HCT116 (cell line): Measurements from ENCODE around the gene GSTK1. TPM values are rescaled to one million over a fixed set of nuclear protein-coding genes. Genes with fewer than 3 reads are reported as not detected.

Experiments
- ATAC-seq: fragments of 200-7000 bp; cut with Tn5 transposase; 2 replicates; pipeline ENCODE4 v1.9.1; 2020; ENCODE audit warnings: mild to moderate bottlenecking, moderate library complexity
- BruUV-seq: library from RNA; stranded (reverse); fragments of 400-500 nt; replicated peaks from 2 replicates; lab custom pipeline; 2021; lab: Mats Ljungman, UMichigan
- CTCF ChIA-PET: fragments of 300-600 bp; sonication (Branson Sonifier 250); formaldehyde crosslinking; loops from one replicate; lab custom pipeline; 2021; ENCODE audit warnings: antibody characterized with exemption; lab: Charles Lee
- POLR2A ChIA-PET: fragments of 300-600, 350-600 bp; sonication (Branson Sonifier 250); formaldehyde crosslinking; loops from one replicate; lab custom pipeline; 2021; ENCODE audit warnings: antibody characterized with exemption; lab: Charles Lee
- RAD21 ChIA-PET, 2 experiments: fragments of 300-600 bp; sonication (Branson Sonifier 250); formaldehyde crosslinking; loops; one replicate each; lab custom pipeline; 2023; ENCODE audit warnings: low total read pairs in 2 of 2; ENCODE audit not compliant: uncharacterized antibody in 2 of 2, unreplicated experiment in 2 of 2, low non-redundant PET in 1 of 2; lab: Charles Lee
- DNase-seq: peaks from one replicate; pipeline ENCODE4 v3.0.0-alpha.2; 2010; ENCODE audit warnings: low read depth, low spot score
- H2AFZ ChIP-seq: fragments of 200-600 bp; shearing (Covaris generic), sonication (generic); 2 replicates; pipeline ENCODE4 v1.6.1; 2017; ENCODE audit warnings: low read depth, mixed run types, mixed read lengths, antibody characterized with exemption, low read length; ENCODE audit not compliant: poor library complexity, severe bottlenecking
- H3K27ac ChIP-seq: 2 replicates; pipeline ENCODE4 v1.5.1; 2012; ENCODE audit warnings: low read depth, low read length
- H3K27me3 ChIP-seq: fragments of 200-600 bp; sonication (generic); 2 replicates; pipeline ENCODE4 v1.6.1; 2016; ENCODE audit warnings: mixed run types, low read length, mixed read lengths; ENCODE audit not compliant: insufficient read depth
- H3K36me3 ChIP-seq, 2 experiments: fragments of 200-500 bp in 1 of 2; fragments of 200-600 bp in 1 of 2; sonication (Bioruptor generic) in 1 of 2; sonication (generic) in 1 of 2; 2 replicates each; pipeline versions ENCODE4 v1.5.1 to v1.6.1; 2014 to 2016; ENCODE audit warnings: low read length in 2 of 2, inconsistent platforms in 1 of 2, mixed read lengths in 1 of 2, mixed run types in 1 of 2; ENCODE audit not compliant: insufficient read depth in 2 of 2, control insufficient read depth in 1 of 2
- H3K4me1 ChIP-seq, 2 experiments: fragments of 200-600 bp in 1 of 2; sonication (generic) in 1 of 2; 2 replicates each; pipeline versions ENCODE4 v1.5.1 to v1.6.1; 2012 to 2017; ENCODE audit warnings: low read length in 2 of 2, inconsistent platforms in 1 of 2, mild to moderate bottlenecking in 1 of 2, mixed read lengths in 1 of 2, mixed run types in 1 of 2, moderate library complexity in 1 of 2; ENCODE audit not compliant: insufficient read depth in 2 of 2, control insufficient read depth in 1 of 2
- H3K4me2 ChIP-seq: fragments of 200-600 bp; sonication (generic); 2 replicates; pipeline ENCODE4 v1.6.1; 2017; ENCODE audit warnings: mixed run types, low read length, mixed read lengths
- H3K4me3 ChIP-seq, 2 experiments: fragments of 200-600 bp in 1 of 2; sonication (generic) in 1 of 2; replicated peaks in 1 of 2; 2 replicates each; pipeline ENCODE4 v1.5.1; 2011 to 2016; ENCODE audit warnings: low read length in 2 of 2, control low read depth in 1 of 2, low read depth in 1 of 2, mild to moderate bottlenecking in 1 of 2, mixed read lengths in 1 of 2, mixed run types in 1 of 2
- H3K79me2 ChIP-seq: fragments of 200-600 bp; sonication (generic); 2 replicates; pipeline ENCODE4 v1.6.1; 2017; ENCODE audit warnings: mild to moderate bottlenecking, mixed run types, low read length, moderate library complexity, mixed read lengths; ENCODE audit not compliant: insufficient read depth
- H3K9ac ChIP-seq: fragments of 200-600 bp; sonication (generic); 2 replicates; pipeline ENCODE4 v1.6.1; 2016; ENCODE audit warnings: low read length, mixed read lengths
- H3K9me2 ChIP-seq: fragments of 200-600 bp; sonication (generic), shearing (Covaris generic); 2 replicates; pipeline ENCODE4 v1.6.1; 2017; ENCODE audit warnings: mixed run types, mild to moderate bottlenecking, moderate library complexity; ENCODE audit not compliant: insufficient read depth
- H3K9me3 ChIP-seq, 2 experiments: fragments of 200-500 bp in 1 of 2; fragments of 200-600 bp in 1 of 2; sonication (Bioruptor generic) in 1 of 2; sonication (generic) in 1 of 2; 2 replicates each; pipeline ENCODE4 v1.6.1; 2014 to 2017; ENCODE audit warnings: low read length in 2 of 2, mixed read lengths in 2 of 2, inconsistent platforms in 1 of 2, low read depth in 1 of 2, mild to moderate bottlenecking in 1 of 2, mixed run types in 1 of 2, moderate library complexity in 1 of 2; ENCODE audit not compliant: control insufficient read depth in 1 of 2, insufficient read depth in 1 of 2
- H4K20me1 ChIP-seq: fragments of 200-600 bp; sonication (generic), shearing (Covaris generic); 2 replicates; pipeline ENCODE4 v1.6.1; 2017; ENCODE audit warnings: mixed run types, mild to moderate bottlenecking, moderate library complexity; ENCODE audit not compliant: insufficient read depth
- CBX3 ChIP-seq: IDR thresholded peaks from 2 replicates; pipeline ENCODE4 v1.6.1; 2012; ENCODE audit warnings: low read depth
- ELF1 ChIP-seq: IDR thresholded peaks from 2 replicates; pipeline ENCODE4 v1.6.1; 2012; ENCODE audit warnings: low read depth, borderline replicate concordance
- EZH2phosphoT487 ChIP-seq: fragments of 200-600 bp; IDR thresholded peaks from 2 replicates; pipeline ENCODE4 v1.6.1; 2018; ENCODE audit warnings: antibody characterized with exemption, borderline replicate concordance
- JUND ChIP-seq: IDR thresholded peaks from 2 replicates; pipeline ENCODE4 v1.6.1; 2012
- POLR2A ChIP-seq: IDR thresholded peaks from 2 replicates; pipeline ENCODE4 v1.7.0; 2011; ENCODE audit warnings: borderline replicate concordance; ENCODE audit not compliant: insufficient read depth, insufficient read length; ENCODE audit errors: extremely low read depth
- POLR2AphosphoS5 ChIP-seq: IDR thresholded peaks from 2 replicates; pipeline ENCODE4 v1.6.1; 2011; ENCODE audit warnings: mild to moderate bottlenecking, low read depth, low read length, moderate library complexity
- RAD21 ChIP-seq: IDR thresholded peaks from 2 replicates; pipeline ENCODE4 v1.6.1; 2012; ENCODE audit warnings: low read depth, mild to moderate bottlenecking
- SP1 ChIP-seq: IDR thresholded peaks from 2 replicates; pipeline ENCODE4 v1.6.1; 2012; ENCODE audit warnings: low read depth
- TCF7L2 ChIP-seq: IDR thresholded peaks from 2 replicates; pipeline ENCODE4 v1.7.0; 2011; ENCODE audit warnings: borderline replicate concordance, inconsistent platforms; ENCODE audit not compliant: insufficient read depth, insufficient read length; ENCODE audit errors: extremely low read depth
- ZNF274 ChIP-seq: fragments of 200-500 bp; sonication (Bioruptor generic); IDR thresholded peaks from 2 replicates; pipeline ENCODE4 v1.6.1; 2014; ENCODE audit warnings: mild to moderate bottlenecking, low read depth, low read length, inconsistent platforms
- intact Hi-C: fragments of 100-400 bp; cut with micrococcal nuclease; formaldehyde crosslinking; loops from 2 replicates; pipeline ENCODE4 v1.10.0; 2022
- total RNA-seq: library from RNA; stranded (reverse); gene quantifications from one replicate; pipeline ENCODE4 v1.2.1, GENCODE V29; 2021; ENCODE audit not compliant: unreplicated experiment
- TF ChIP-seq, protein P1 (sequence below): IDR thresholded peaks from 2 replicates; pipeline ENCODE4 v1.6.1; 2012; ENCODE audit warnings: low read depth
- TF ChIP-seq, protein P2 (sequence below), 3 experiments: fragments of 200-600 bp in 1 of 3; sonication (generic) in 1 of 3; IDR thresholded peaks in 2 of 3; conservative IDR thresholded peaks in 1 of 3; 2 replicates each; pipeline ENCODE4 v1.5.1; 2012 to 2017; ENCODE audit warnings: low read depth in 2 of 3, low read length in 2 of 3, antibody characterized with exemption in 1 of 3, borderline replicate concordance in 1 of 3, control low read depth in 1 of 3, mild to moderate bottlenecking in 1 of 3, mixed read lengths in 1 of 3, mixed run types in 1 of 3, moderate library complexity in 1 of 3; ENCODE audit not compliant: insufficient read depth in 1 of 3
- TF ChIP-seq, protein P3 (sequence below): IDR thresholded peaks from 2 replicates; pipeline ENCODE4 v1.6.1; 2011; ENCODE audit warnings: mild to moderate bottlenecking, low read length, moderate library complexity; ENCODE audit not compliant: insufficient replicate concordance; ENCODE audit errors: extremely low read depth
- TF ChIP-seq, protein P4 (sequence below): IDR thresholded peaks from 2 replicates; pipeline ENCODE4 v1.6.1; 2012

The GSTK1 gene
- total RNA-seq, 1 experiment from 2014 or later: 83.6 TPM

DNA sequence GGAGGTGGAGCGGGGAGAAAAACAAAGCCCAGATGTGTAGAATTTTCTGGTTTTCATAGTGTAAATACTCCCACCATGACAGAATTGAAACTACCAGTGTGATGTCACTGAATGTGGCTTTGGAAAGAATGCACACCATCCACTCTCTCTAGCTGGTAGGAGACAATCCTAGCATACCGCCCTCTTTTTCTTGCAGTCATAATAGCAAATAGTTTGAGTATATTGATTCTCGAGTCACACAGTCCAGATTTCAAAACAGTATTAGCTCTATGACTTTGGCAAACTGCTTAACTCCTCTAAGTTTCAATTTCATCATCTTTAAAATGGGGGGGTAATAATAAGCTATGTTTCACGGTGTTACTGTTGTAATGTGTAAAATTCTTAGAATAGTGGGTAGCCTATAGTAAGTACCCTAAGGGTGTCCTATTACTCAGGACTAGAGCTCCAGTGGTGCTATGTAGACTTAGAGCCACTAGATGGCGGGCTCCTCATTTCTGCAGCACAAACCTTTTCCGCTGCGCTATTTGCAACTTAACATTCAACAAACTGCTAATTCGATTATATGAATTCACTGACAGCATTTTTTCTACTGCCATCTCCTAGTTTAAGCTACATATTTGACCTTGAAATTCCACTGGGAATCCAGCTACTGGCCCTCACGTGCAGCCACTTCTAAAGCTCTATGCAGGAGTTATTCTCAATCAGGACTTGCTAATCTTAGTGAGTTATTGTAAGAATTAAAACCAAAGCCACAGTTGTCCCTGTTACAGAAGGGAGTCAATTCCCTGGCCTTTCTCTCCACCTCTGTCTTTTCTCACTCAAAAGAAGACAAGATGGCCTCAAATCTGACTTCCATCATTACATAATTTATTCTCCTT, 22.7 kb upstream of the GSTK1 start:
- peaks cover 3 to 9% of the 10 kb centered on the region in 2 experiments; a peak in 3 of 4 replicates for H3K4me1 ChIP-seq
- no peak overlapping the region for H3K4me3 ChIP-seq
- peak overlapping the region; percentile 87 for H2AFZ ChIP-seq
- no peaks in the 10 kb centered on the region for H3K27me3 ChIP-seq
- H4K20me1 ChIP-seq: no peaks in the 10 kb centered on the region
- no peaks in the 10 kb centered on the region for H3K36me3 ChIP-seq
- H3K9me3 ChIP-seq: no peaks in the 10 kb centered on the region
- intact Hi-C loops: loop anchor here (1.0 to 2.0 kb wide), 2 partner anchors 65 to 168 kb away; partner anchors contain the start of gene EPHA1
- TF ChIP-seq, protein P1, sequence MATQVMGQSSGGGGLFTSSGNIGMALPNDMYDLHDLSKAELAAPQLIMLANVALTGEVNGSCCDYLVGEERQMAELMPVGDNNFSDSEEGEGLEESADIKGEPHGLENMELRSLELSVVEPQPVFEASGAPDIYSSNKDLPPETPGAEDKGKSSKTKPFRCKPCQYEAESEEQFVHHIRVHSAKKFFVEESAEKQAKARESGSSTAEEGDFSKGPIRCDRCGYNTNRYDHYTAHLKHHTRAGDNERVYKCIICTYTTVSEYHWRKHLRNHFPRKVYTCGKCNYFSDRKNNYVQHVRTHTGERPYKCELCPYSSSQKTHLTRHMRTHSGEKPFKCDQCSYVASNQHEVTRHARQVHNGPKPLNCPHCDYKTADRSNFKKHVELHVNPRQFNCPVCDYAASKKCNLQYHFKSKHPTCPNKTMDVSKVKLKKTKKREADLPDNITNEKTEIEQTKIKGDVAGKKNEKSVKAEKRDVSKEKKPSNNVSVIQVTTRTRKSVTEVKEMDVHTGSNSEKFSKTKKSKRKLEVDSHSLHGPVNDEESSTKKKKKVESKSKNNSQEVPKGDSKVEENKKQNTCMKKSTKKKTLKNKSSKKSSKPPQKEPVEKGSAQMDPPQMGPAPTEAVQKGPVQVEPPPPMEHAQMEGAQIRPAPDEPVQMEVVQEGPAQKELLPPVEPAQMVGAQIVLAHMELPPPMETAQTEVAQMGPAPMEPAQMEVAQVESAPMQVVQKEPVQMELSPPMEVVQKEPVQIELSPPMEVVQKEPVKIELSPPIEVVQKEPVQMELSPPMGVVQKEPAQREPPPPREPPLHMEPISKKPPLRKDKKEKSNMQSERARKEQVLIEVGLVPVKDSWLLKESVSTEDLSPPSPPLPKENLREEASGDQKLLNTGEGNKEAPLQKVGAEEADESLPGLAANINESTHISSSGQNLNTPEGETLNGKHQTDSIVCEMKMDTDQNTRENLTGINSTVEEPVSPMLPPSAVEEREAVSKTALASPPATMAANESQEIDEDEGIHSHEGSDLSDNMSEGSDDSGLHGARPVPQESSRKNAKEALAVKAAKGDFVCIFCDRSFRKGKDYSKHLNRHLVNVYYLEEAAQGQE: no peak
- no peak for TF ChIP-seq SP1
- no peak for TF ChIP-seq EZH2phosphoT487
- peak; percentile 95 for TF ChIP-seq RAD21
- no peak for TF ChIP-seq JUND
- TF ChIP-seq, protein P2, sequence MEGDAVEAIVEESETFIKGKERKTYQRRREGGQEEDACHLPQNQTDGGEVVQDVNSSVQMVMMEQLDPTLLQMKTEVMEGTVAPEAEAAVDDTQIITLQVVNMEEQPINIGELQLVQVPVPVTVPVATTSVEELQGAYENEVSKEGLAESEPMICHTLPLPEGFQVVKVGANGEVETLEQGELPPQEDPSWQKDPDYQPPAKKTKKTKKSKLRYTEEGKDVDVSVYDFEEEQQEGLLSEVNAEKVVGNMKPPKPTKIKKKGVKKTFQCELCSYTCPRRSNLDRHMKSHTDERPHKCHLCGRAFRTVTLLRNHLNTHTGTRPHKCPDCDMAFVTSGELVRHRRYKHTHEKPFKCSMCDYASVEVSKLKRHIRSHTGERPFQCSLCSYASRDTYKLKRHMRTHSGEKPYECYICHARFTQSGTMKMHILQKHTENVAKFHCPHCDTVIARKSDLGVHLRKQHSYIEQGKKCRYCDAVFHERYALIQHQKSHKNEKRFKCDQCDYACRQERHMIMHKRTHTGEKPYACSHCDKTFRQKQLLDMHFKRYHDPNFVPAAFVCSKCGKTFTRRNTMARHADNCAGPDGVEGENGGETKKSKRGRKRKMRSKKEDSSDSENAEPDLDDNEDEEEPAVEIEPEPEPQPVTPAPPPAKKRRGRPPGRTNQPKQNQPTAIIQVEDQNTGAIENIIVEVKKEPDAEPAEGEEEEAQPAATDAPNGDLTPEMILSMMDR (IDR thresholded peaks at IDR 0.05 in 2 of 3, conservative IDR thresholded peaks at IDR 0.05 in 1 of 3; ENCODE audit: borderline replicate concordance in 1 of 3, insufficient read depth in 1 of 3, low read depth in 2 of 3, low read length in 2 of 3): peak; percentile 86 to 97 (median 93)
- TF ChIP-seq TCF7L2: no peak
- TF ChIP-seq, protein P3, sequence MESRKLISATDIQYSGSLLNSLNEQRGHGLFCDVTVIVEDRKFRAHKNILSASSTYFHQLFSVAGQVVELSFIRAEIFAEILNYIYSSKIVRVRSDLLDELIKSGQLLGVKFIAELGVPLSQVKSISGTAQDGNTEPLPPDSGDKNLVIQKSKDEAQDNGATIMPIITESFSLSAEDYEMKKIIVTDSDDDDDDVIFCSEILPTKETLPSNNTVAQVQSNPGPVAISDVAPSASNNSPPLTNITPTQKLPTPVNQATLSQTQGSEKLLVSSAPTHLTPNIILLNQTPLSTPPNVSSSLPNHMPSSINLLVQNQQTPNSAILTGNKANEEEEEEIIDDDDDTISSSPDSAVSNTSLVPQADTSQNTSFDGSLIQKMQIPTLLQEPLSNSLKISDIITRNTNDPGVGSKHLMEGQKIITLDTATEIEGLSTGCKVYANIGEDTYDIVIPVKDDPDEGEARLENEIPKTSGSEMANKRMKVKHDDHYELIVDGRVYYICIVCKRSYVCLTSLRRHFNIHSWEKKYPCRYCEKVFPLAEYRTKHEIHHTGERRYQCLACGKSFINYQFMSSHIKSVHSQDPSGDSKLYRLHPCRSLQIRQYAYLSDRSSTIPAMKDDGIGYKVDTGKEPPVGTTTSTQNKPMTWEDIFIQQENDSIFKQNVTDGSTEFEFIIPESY: no peak
- TF ChIP-seq CBX3: peak; percentile 35; the same call in 1 of the 2 replicates
- no peak for TF ChIP-seq ELF1
- TF ChIP-seq POLR2A: no peak
- no peak for TF ChIP-seq POLR2AphosphoS5
- no peak for TF ChIP-seq ZNF274
- TF ChIP-seq, protein P4, sequence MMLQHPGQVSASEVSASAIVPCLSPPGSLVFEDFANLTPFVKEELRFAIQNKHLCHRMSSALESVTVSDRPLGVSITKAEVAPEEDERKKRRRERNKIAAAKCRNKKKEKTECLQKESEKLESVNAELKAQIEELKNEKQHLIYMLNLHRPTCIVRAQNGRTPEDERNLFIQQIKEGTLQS: no peak
- peak overlapping the region; percentile 48 for H3K4me2 ChIP-seq
- H3K9me2 ChIP-seq: no peaks in the 10 kb centered on the region
- H3K9ac ChIP-seq: no peak overlapping the region
- RAD21 ChIA-PET: interaction anchor here (0.5 to 1.2 kb wide), 5 partner anchors 20 to 129 kb away, joined by 3 to 4 read pairs (median 3); no protein-coding TSS in a partner anchor
- peak; percentile 70 for DNase-seq
- POLR2A ChIA-PET: no interaction called here
- no TSS peak for BruUV-seq
- H3K79me2 ChIP-seq: no peaks in the 10 kb centered on the region
- H3K27ac ChIP-seq: no peak overlapping the region
- peak; percentile 97 for ATAC-seq
- CTCF ChIA-PET: interaction anchor here (0.6 to 2.2 kb wide), 24 partner anchors 8 to 354 kb away, joined by 3 to 23 read pairs (median 4); partner anchors contain the start of genes EPHA1 and GSTK1
